Chondrocyte (in vitro differentiated cells): ENCODE measurements around the gene NINJ1. TPM values are rescaled to one million over a fixed set of nuclear protein-coding genes. Genes with fewer than 3 reads are reported as not detected.

Experiments used
- DNase-seq: peaks from one replicate; pipeline ENCODE4 v3.0.0; 2021; ENCODE audit warnings: mixed read lengths, low spot score
- H3K27ac Mint-ChIP-seq: one replicate; pipeline ENCODE4 v1.8.0; 2021; ENCODE audit warnings: mild to moderate bottlenecking, moderate library complexity, mixed read lengths; ENCODE audit not compliant: unreplicated experiment
- H3K27me3 Mint-ChIP-seq: 2 replicates; pipeline ENCODE4 v1.8.0; 2021; ENCODE audit warnings: low read depth, mixed read lengths
- H3K36me3 Mint-ChIP-seq: 2 replicates; pipeline ENCODE4 v1.8.0; 2021; ENCODE audit warnings: low read depth, mixed read lengths
- H3K4me1 Mint-ChIP-seq: 2 replicates; pipeline ENCODE4 v1.8.0; 2021; ENCODE audit warnings: low read depth, mild to moderate bottlenecking, mixed read lengths
- H3K4me3 Mint-ChIP-seq: one replicate; pipeline ENCODE4 v1.8.0; 2021; ENCODE audit warnings: mild to moderate bottlenecking, moderate library complexity, mixed read lengths; ENCODE audit not compliant: unreplicated experiment
- H3K9me3 Mint-ChIP-seq: 2 replicates; pipeline ENCODE4 v1.8.0; 2021; ENCODE audit warnings: low read depth, mixed read lengths
- total RNA-seq: library from RNA; stranded (reverse); gene quantifications from 3 replicates; pipeline ENCODE4 v1.2.1, GENCODE V29; 2021
- TF ChIP-seq, protein P1 (sequence below): fragments of 200-600 bp; sonication (generic); IDR thresholded peaks from 2 replicates; pipeline ENCODE4 v1.5.0; 2021; ENCODE audit warnings: antibody characterized with exemption, mild to moderate bottlenecking, moderate library complexity

The NINJ1 gene
- total RNA-seq, 1 donor from 2014 or later = 33.6 TPM

GRCh38 chr9:93096131-93096802 is 37.8 kb downstream of the NINJ1 start, which contains the start of gene CARD19:
CARD19 (plus strand) TSS chr9:93096217; CDS start chr9:93096346, 129 bp downstream.
- Mint-ChIP-seq H3K36me3 (peaks cover 1% of the 10 kb centered on the region), H3K4me3 (peak within 1 kb of the TSS; percentile 82), H3K27me3 (no peaks in the 10 kb centered on the region), H3K9me3 (peaks cover 4% of the 10 kb centered on the region), H3K27ac (peak within 1 kb of the TSS; percentile 88), H3K4me1 (peaks cover 49% of the 10 kb centered on the region)
- peak; percentile 89 for DNase-seq
- TF ChIP-seq, protein P1, sequence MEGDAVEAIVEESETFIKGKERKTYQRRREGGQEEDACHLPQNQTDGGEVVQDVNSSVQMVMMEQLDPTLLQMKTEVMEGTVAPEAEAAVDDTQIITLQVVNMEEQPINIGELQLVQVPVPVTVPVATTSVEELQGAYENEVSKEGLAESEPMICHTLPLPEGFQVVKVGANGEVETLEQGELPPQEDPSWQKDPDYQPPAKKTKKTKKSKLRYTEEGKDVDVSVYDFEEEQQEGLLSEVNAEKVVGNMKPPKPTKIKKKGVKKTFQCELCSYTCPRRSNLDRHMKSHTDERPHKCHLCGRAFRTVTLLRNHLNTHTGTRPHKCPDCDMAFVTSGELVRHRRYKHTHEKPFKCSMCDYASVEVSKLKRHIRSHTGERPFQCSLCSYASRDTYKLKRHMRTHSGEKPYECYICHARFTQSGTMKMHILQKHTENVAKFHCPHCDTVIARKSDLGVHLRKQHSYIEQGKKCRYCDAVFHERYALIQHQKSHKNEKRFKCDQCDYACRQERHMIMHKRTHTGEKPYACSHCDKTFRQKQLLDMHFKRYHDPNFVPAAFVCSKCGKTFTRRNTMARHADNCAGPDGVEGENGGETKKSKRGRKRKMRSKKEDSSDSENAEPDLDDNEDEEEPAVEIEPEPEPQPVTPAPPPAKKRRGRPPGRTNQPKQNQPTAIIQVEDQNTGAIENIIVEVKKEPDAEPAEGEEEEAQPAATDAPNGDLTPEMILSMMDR = peak; percentile 31

- TF ChIP-seq, protein P1 = no peak
- Mint-ChIP-seq H3K27me3 (no peaks in the 10 kb centered on the region), H3K27ac (peak overlapping the region; percentile 88), H3K4me3 (peak overlapping the region; percentile 64), H3K9me3 (peaks cover 8% of the 10 kb centered on the region), H3K4me1 (peaks cover 46% of the 10 kb centered on the region), H3K36me3 (peaks cover 4% of the 10 kb centered on the region)
- peak; percentile 100 for DNase-seq
Observed at GRCh38 chr9:93095205-93096130, 38.6 kb downstream of the NINJ1 start.

DNA sequence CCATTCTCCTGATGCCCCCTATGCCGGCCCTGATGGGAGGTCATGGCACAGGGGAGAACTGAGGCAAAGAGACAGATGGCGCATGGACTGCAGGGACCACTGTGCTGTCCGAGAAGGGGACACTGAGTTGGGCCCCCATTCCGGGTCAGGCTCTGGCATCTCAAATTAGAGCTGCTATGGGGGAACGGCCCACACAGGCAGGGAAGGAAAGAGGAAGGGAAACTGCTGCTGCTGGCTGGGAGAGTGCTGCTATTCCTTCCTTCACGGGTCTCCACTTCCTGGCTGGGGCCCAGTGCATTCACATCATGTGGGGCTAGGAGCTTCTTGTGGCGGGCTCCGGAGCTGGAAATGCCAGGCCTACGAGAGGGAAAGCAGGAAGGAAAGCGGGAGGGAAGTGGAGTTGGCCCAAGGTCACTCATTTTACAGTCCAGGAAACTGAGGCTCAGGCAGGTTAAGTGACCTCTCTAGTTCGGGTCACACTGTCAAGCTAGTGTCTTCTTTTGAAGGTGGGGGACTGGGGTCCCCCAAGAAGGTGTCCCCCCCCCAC is 39.3 kb downstream of the NINJ1 start:
- peak overlapping the region; percentile 88 for H3K27ac Mint-ChIP-seq
- H3K27me3 Mint-ChIP-seq = no peaks in the 10 kb centered on the region
- H3K36me3 Mint-ChIP-seq = peaks cover 4% of the 10 kb centered on the region
- DNase-seq = peak; percentile 72
- peaks cover 12% of the 10 kb centered on the region for H3K9me3 Mint-ChIP-seq
- TF ChIP-seq, protein P1 = no peak
- H3K4me3 Mint-ChIP-seq = peak overlapping the region; percentile 64
- H3K4me1 Mint-ChIP-seq = peaks cover 44% of the 10 kb centered on the region

DNA sequence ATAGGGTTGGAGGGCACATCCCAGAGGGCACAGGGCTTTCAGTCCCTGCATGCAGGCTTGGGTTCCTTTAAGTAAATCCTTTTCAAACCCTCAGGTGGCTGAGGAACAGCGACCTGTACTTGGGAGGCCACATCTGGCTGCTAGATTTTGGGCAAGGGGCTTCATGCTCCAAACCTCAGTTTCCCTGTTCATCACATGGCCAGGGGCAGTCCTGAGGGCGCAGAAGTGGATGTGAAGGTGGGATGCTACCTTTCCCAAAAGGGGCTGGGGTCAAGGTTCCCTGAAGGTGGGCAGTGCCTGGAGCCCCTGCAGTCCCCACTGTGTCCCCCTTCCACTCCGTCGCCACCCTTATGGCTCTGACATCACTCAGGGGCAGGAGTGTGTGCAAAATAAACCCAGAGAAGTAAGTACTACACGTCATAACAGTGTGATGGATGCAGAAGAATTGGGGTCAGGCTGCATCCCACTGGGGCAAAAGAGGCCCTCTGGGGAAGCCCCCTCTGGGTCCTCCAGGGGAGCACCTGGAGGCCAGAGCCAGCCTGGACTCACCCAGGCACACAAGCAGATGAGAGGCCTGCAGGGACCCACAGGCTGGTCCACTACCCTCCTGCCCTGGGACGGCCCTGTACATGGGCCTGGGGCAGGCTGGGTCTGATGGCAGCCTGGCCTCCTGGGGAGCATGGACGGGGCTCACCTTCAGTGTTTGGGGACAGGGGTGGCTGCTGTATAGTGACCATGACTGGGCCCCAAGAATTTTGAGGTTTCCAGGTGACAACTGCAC is 40.0 kb downstream of the NINJ1 start:
- peaks cover 12% of the 10 kb centered on the region for H3K9me3 Mint-ChIP-seq
- H3K27me3 Mint-ChIP-seq = no peaks in the 10 kb centered on the region
- TF ChIP-seq, protein P1 = no peak
- peaks cover 4% of the 10 kb centered on the region for H3K36me3 Mint-ChIP-seq
- peak overlapping the region; percentile 64 for H3K4me3 Mint-ChIP-seq
- peak; percentile 78 for DNase-seq
- H3K4me1 Mint-ChIP-seq = peaks cover 39% of the 10 kb centered on the region
- peak overlapping the region; percentile 88 for H3K27ac Mint-ChIP-seq
